Activated gamma-delta T cell treated with anti-CD3 and anti-CD28 coated beads, Interleukin-2, amount 50 U/mL, for 16 hours (primary cell): ENCODE results near the gene IPP.
"Not testable (repeated sequence)": the region's sequence is repeated elsewhere in the genome, so short reads cannot be mapped to it uniquely, and the experiment has no call there.

Experiments used
- DNase-seq: peaks from one replicate; pipeline ENCODE4 v3.0.0-alpha.2; 2020; ENCODE audit warnings: low read depth

The IPP gene

GRCh38 chr1:45750298-45751038 is at the start of gene IPP:
IPP (minus strand) TSS chr1:45750653; CDS start chr1:45746411, 4,242 bp downstream.
- peak; percentile 89 for DNase-seq

- no peak for DNase-seq
Measured at GRCh38 chr1:45796946-45797345, 46.5 kb upstream of the IPP start.

- no peak for DNase-seq
Measured at GRCh38 chr1:45796381-45796780, 45.9 kb upstream of the IPP start.

- no peak for DNase-seq
Measured at GRCh38 chr1:45793942-45794604, 43.6 kb upstream of the IPP start.

- DNase-seq = no peak
Measured at GRCh38 chr1:45792744-45793143, 42.3 kb upstream of the IPP start.

- no peak for DNase-seq
Measured at GRCh38 chr1:45789601-45790000, 39.1 kb upstream of the IPP start.

- DNase-seq = no peak
Measured at GRCh38 chr1:45787905-45788304, 37.5 kb upstream of the IPP start.

- DNase-seq = no peak
Measured at GRCh38 chr1:45785583-45785982, 35.1 kb upstream of the IPP start.

GRCh38 chr1:45775794-45776193 is 25.3 kb upstream of the IPP start:
- no peak for DNase-seq

- DNase-seq = no peak
Measured at GRCh38 chr1:45772971-45773370, 22.5 kb upstream of the IPP start.

- DNase-seq = no peak
Measured at GRCh38 chr1:45769261-45769932, 18.9 kb upstream of the IPP start.

GRCh38 chr1:45767035-45767434 is 16.6 kb upstream of the IPP start:
- DNase-seq = no peak

GRCh38 chr1:45765999-45766792 is 15.7 kb upstream of the IPP start:
- no peak for DNase-seq

- DNase-seq = no peak
Measured at GRCh38 chr1:45762291-45762690, 11.8 kb upstream of the IPP start.

- DNase-seq = no peak
Measured at GRCh38 chr1:45755697-45756096, 5.2 kb upstream of the IPP start.

- DNase-seq = no peak
Measured at GRCh38 chr1:45753248-45754037, 3.0 kb upstream of the IPP start.

GRCh38 chr1:45752441-45753052 is 2.1 kb upstream of the IPP start:
- DNase-seq = no peak

GRCh38 chr1:45752014-45752413 is 1.6 kb upstream of the IPP start:
- no peak for DNase-seq

- not testable (repeated sequence) for DNase-seq
Measured at GRCh38 chr1:45751039-45751838, 786 bp upstream of the IPP start.

GRCh38 chr1:45746922-45747321 is 3.5 kb downstream of the IPP start:
- DNase-seq = no peak
